Liver (tissue), 9 donors: ENCODE measurements around the gene INHBB. TPM values are rescaled to one million over a fixed set of nuclear protein-coding genes. Genes with fewer than 3 reads are reported as not detected.

Experiments
- DNase-seq: peaks from one replicate; pipeline ENCODE4 v3.0.0-alpha.2; 2017; ENCODE audit warnings: low spot score
- H3K27ac ChIP-seq, 2 donors: one replicate each; pipeline ENCODE4 v1.7.0; 2013; ENCODE audit warnings: inconsistent platforms in 2 of 2, low read length in 2 of 2, control low read depth in 1 of 2, low read depth in 1 of 2, mild to moderate bottlenecking in 1 of 2
- H3K27me3 ChIP-seq, 4 donors: one replicate each; pipeline versions ENCODE4 v1.6.1 to v1.7.0; 2013; ENCODE audit warnings: low read length in 3 of 4, inconsistent platforms in 1 of 4, mild to moderate bottlenecking in 1 of 4, moderate library complexity in 1 of 4; ENCODE audit not compliant: control insufficient read depth in 4 of 4, insufficient read depth in 4 of 4
- H3K36me3 ChIP-seq, 4 donors: one replicate each; pipeline versions ENCODE4 v1.6.1 to v1.7.0; 2013; ENCODE audit warnings: low read length in 3 of 4, mild to moderate bottlenecking in 3 of 4, low read depth in 1 of 4, moderate library complexity in 1 of 4; ENCODE audit not compliant: control insufficient read depth in 4 of 4, insufficient read depth in 3 of 4
- H3K4me1 ChIP-seq, 4 donors: one replicate each; pipeline versions ENCODE4 v1.6.1 to v1.7.0; 2013; ENCODE audit warnings: low read length in 3 of 4, mild to moderate bottlenecking in 3 of 4, moderate library complexity in 1 of 4; ENCODE audit not compliant: control insufficient read depth in 4 of 4, insufficient read depth in 4 of 4
- H3K4me3 ChIP-seq, 3 donors: one replicate each; pipeline versions ENCODE4 v1.6.1 to v1.7.0; 2013; ENCODE audit warnings: low read length in 3 of 3, control low read depth in 1 of 3, low read depth in 1 of 3, mild to moderate bottlenecking in 1 of 3
- H3K9ac ChIP-seq, 2 donors: one replicate each; pipeline ENCODE4 v1.7.0; 2013; ENCODE audit warnings: low read length in 2 of 2, mild to moderate bottlenecking in 2 of 2, moderate library complexity in 2 of 2, control low read depth in 1 of 2, low read depth in 1 of 2
- H3K9me3 ChIP-seq, 4 donors: one replicate each; pipeline versions ENCODE4 v1.6.1 to v1.7.0; 2013; ENCODE audit warnings: low read length in 3 of 4; ENCODE audit not compliant: control insufficient read depth in 4 of 4
- ATF3 ChIP-seq: IDR thresholded peaks from 2 replicates; pipeline ENCODE4 v1.6.1; 2016; ENCODE audit warnings: antibody characterized with exemption
- EGR1 ChIP-seq, 2 donors: IDR thresholded peaks; 2 replicates each; pipeline ENCODE4 v1.6.1; 2016 to 2018; ENCODE audit warnings: antibody characterized with exemption in 2 of 2, low read depth in 2 of 2
- FOXA1 ChIP-seq: IDR thresholded peaks from 2 replicates; pipeline ENCODE4 v1.6.1; 2016; ENCODE audit warnings: antibody characterized with exemption
- FOXA2 ChIP-seq: IDR thresholded peaks from 2 replicates; pipeline ENCODE4 v1.6.1; 2016; ENCODE audit warnings: antibody characterized with exemption
- GABPA ChIP-seq, 2 donors: IDR thresholded peaks in 1 of 2; conservative IDR thresholded peaks in 1 of 2; 2 replicates each; pipeline ENCODE4 v1.6.1; 2016; ENCODE audit warnings: antibody characterized with exemption in 2 of 2, mild to moderate bottlenecking in 1 of 2, moderate library complexity in 1 of 2
- HNF4A ChIP-seq, 2 donors: conservative IDR thresholded peaks; 2 replicates each; pipeline ENCODE4 v1.6.1; 2016; ENCODE audit warnings: antibody characterized with exemption in 2 of 2, mild to moderate bottlenecking in 2 of 2
- HNF4G ChIP-seq: IDR thresholded peaks from 2 replicates; pipeline ENCODE4 v1.6.1; 2016; ENCODE audit warnings: antibody characterized with exemption
- JUND ChIP-seq, 2 donors: IDR thresholded peaks; 2 replicates each; pipeline ENCODE4 v1.6.1; 2016; ENCODE audit warnings: antibody characterized with exemption in 2 of 2
- MAX ChIP-seq: IDR thresholded peaks from 2 replicates; pipeline ENCODE4 v1.6.1; 2016; ENCODE audit warnings: antibody characterized with exemption
- NR2F2 ChIP-seq: IDR thresholded peaks from 2 replicates; pipeline ENCODE4 v1.6.1; 2016; ENCODE audit warnings: antibody characterized with exemption
- RAD21 ChIP-seq, 2 donors: IDR thresholded peaks; 2 replicates each; pipeline ENCODE4 v1.6.1; 2016; ENCODE audit warnings: antibody characterized with exemption in 2 of 2, mild to moderate bottlenecking in 2 of 2
- RXRA ChIP-seq, 2 donors: IDR thresholded peaks; 2 replicates each; pipeline ENCODE4 v1.6.1; 2017 to 2018; ENCODE audit warnings: antibody characterized with exemption in 2 of 2, mild to moderate bottlenecking in 1 of 2
- YY1 ChIP-seq: IDR thresholded peaks from 2 replicates; pipeline ENCODE4 v1.6.1; 2016; ENCODE audit warnings: antibody characterized with exemption, mild to moderate bottlenecking
- WGBS: extraction: QIAGEN DNeasy Blood & Tissue Kit; methylation state at CpG from one replicate; pipeline ENCODE4 v1.1.7; 2013; 5-methylcytosine and 5-hydroxymethylcytosine counted together
- polyA plus RNA-seq, 2 donors: library from polyadenylated mRNA; stranded (reverse) in 1 of 2; unstranded in 1 of 2; fragments of 200-250 nt in 1 of 2; fragments of >200 nt in 1 of 2; fragmentation: Nextera tagmentation in 1 of 2; extraction: Ambion mirVana in 1 of 2; gene quantifications; one replicate each; pipeline versions ENCODE4 v1.2.1 to v1.2.3, GENCODE V29; 2013 to 2015
- total RNA-seq, 2 donors: library from RNA; depleted of rRNA; stranded (reverse); fragments of >200 nt; gene quantifications; one replicate each; pipeline ENCODE4 v1.2.3, GENCODE V29; 2014
- TF ChIP-seq, protein P1 (sequence below): IDR thresholded peaks from 2 replicates; pipeline ENCODE4 v1.6.1; 2016; ENCODE audit warnings: antibody characterized with exemption
- TF ChIP-seq, protein P2 (sequence below): IDR thresholded peaks from 2 replicates; pipeline ENCODE4 v1.6.1; 2016; ENCODE audit warnings: antibody characterized with exemption, mild to moderate bottlenecking
- TF ChIP-seq, protein P3 (sequence below): fragments of 150-350 bp; IDR thresholded peaks from 2 replicates; pipeline ENCODE4 v1.5.1; 2017; ENCODE audit warnings: improper control_type of control experiment, low read depth, low read length; ENCODE audit not compliant: missing input control
- donor health status: healthy.
- donor health status: healthy.
- donor health status: healthy.
- donor health status: healthy.
- donor health status: healthy.

INHBB gene
- total and polyA plus RNA-seq, 4 donors, result 0.36 to 7.4 (median 2.1) TPM

DNA sequence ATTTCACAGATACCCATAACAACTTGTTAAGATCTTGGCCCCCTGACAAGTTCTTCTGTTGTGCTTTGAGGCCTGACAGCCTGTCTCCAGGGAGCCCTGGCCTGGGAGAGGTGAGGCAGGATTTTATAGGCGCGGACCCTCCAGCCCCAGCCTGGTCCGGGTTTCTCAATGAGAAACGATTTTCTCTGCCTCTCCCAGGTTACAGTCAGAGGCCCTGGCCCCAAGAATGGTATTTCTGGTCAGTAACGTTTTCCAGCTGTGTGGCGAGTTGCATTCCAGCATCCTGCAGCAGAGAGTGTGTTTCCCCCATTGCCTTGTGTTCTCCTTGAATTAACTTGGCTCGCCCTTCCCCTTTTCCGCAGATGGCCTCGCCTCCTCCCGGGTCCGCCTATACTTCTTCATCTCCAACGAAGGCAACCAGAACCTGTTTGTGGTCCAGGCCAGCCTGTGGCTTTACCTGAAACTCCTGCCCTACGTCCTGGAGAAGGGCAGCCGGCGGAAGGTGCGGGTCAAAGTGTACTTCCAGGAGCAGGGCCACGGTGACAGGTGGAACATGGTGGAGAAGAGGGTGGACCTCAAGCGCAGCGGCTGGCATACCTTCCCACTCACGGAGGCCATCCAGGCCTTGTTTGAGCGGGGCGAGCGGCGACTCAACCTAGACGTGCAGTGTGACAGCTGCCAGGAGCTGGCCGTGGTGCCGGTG is 3.0 kb downstream of the INHBB start:
- TF ChIP-seq, protein P1, sequence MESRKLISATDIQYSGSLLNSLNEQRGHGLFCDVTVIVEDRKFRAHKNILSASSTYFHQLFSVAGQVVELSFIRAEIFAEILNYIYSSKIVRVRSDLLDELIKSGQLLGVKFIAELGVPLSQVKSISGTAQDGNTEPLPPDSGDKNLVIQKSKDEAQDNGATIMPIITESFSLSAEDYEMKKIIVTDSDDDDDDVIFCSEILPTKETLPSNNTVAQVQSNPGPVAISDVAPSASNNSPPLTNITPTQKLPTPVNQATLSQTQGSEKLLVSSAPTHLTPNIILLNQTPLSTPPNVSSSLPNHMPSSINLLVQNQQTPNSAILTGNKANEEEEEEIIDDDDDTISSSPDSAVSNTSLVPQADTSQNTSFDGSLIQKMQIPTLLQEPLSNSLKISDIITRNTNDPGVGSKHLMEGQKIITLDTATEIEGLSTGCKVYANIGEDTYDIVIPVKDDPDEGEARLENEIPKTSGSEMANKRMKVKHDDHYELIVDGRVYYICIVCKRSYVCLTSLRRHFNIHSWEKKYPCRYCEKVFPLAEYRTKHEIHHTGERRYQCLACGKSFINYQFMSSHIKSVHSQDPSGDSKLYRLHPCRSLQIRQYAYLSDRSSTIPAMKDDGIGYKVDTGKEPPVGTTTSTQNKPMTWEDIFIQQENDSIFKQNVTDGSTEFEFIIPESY, result no peak
- TF ChIP-seq, protein P2, sequence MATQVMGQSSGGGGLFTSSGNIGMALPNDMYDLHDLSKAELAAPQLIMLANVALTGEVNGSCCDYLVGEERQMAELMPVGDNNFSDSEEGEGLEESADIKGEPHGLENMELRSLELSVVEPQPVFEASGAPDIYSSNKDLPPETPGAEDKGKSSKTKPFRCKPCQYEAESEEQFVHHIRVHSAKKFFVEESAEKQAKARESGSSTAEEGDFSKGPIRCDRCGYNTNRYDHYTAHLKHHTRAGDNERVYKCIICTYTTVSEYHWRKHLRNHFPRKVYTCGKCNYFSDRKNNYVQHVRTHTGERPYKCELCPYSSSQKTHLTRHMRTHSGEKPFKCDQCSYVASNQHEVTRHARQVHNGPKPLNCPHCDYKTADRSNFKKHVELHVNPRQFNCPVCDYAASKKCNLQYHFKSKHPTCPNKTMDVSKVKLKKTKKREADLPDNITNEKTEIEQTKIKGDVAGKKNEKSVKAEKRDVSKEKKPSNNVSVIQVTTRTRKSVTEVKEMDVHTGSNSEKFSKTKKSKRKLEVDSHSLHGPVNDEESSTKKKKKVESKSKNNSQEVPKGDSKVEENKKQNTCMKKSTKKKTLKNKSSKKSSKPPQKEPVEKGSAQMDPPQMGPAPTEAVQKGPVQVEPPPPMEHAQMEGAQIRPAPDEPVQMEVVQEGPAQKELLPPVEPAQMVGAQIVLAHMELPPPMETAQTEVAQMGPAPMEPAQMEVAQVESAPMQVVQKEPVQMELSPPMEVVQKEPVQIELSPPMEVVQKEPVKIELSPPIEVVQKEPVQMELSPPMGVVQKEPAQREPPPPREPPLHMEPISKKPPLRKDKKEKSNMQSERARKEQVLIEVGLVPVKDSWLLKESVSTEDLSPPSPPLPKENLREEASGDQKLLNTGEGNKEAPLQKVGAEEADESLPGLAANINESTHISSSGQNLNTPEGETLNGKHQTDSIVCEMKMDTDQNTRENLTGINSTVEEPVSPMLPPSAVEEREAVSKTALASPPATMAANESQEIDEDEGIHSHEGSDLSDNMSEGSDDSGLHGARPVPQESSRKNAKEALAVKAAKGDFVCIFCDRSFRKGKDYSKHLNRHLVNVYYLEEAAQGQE, result no peak
- no peak for TF ChIP-seq EGR1 (IDR thresholded peaks at IDR 0.05; ENCODE audit: low read depth in 2 of 2)
- no peak for TF ChIP-seq YY1
- no peak for TF ChIP-seq RAD21 (IDR thresholded peaks at IDR 0.05)
- TF ChIP-seq HNF4G, result no peak

DNA sequence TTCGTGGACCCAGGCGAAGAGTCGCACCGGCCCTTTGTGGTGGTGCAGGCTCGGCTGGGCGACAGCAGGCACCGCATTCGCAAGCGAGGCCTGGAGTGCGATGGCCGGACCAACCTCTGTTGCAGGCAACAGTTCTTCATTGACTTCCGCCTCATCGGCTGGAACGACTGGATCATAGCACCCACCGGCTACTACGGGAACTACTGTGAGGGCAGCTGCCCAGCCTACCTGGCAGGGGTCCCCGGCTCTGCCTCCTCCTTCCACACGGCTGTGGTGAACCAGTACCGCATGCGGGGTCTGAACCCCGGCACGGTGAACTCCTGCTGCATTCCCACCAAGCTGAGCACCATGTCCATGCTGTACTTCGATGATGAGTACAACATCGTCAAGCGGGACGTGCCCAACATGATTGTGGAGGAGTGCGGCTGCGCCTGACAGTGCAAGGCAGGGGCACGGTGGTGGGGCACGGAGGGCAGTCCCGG is 3.5 kb downstream of the INHBB start:
- Histone ChIP-seq H3K27ac (no peak overlapping the region), H3K4me3 (no peak overlapping the region), H3K4me1 (peaks cover 3 to 32% (median 21%) of the 10 kb centered on the region in 4 donors), H3K9ac (no peak overlapping the region), H3K36me3 (peaks cover 0 to 13% (median 2%) of the 10 kb centered on the region in 4 donors), H3K9me3 (no peaks in the 10 kb centered on the region), H3K27me3 (no peaks in the 10 kb centered on the region)
- WGBS, result 94% methylated on average over 31 of the region's 31 CpGs
- DNase-seq, result no peak
- TF ChIP-seq NR2F2, result no peak
- TF ChIP-seq GABPA (IDR thresholded peaks at IDR 0.05 in 1 of 2, conservative IDR thresholded peaks at IDR 0.05 in 1 of 2), result no peak
- TF ChIP-seq, protein P1, result no peak
- TF ChIP-seq, protein P2, result no peak
- no peak for TF ChIP-seq RAD21 (IDR thresholded peaks at IDR 0.05)
- no peak for TF ChIP-seq FOXA2
- no peak for TF ChIP-seq HNF4G
- TF ChIP-seq FOXA1, result no peak
- TF ChIP-seq YY1, result no peak
- TF ChIP-seq RXRA (IDR thresholded peaks at IDR 0.05), result no peak
- no peak for TF ChIP-seq ATF3
- TF ChIP-seq, protein P3, sequence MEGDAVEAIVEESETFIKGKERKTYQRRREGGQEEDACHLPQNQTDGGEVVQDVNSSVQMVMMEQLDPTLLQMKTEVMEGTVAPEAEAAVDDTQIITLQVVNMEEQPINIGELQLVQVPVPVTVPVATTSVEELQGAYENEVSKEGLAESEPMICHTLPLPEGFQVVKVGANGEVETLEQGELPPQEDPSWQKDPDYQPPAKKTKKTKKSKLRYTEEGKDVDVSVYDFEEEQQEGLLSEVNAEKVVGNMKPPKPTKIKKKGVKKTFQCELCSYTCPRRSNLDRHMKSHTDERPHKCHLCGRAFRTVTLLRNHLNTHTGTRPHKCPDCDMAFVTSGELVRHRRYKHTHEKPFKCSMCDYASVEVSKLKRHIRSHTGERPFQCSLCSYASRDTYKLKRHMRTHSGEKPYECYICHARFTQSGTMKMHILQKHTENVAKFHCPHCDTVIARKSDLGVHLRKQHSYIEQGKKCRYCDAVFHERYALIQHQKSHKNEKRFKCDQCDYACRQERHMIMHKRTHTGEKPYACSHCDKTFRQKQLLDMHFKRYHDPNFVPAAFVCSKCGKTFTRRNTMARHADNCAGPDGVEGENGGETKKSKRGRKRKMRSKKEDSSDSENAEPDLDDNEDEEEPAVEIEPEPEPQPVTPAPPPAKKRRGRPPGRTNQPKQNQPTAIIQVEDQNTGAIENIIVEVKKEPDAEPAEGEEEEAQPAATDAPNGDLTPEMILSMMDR, result no peak
- TF ChIP-seq JUND (IDR thresholded peaks at IDR 0.05), result no peak
- no peak for TF ChIP-seq MAX
- TF ChIP-seq HNF4A (conservative IDR thresholded peaks at IDR 0.05), result no peak

More for the DNA sequence above, 3.0 kb downstream of the INHBB start:
- H3K9ac ChIP-seq, result peak overlapping the region in 1 of 2 donors; percentile 24
- no peaks in the 10 kb centered on the region for H3K27me3 ChIP-seq
- 72% methylated on average over 27 of the region's 27 CpGs for WGBS
- DNase-seq, result no peak
- H3K27ac ChIP-seq, result peak overlapping the region in 1 of 2 donors; percentile 63
- H3K4me1 ChIP-seq, result peaks cover 6 to 38% (median 24%) of the 10 kb centered on the region in 4 donors
- H3K4me3 ChIP-seq, result no peak overlapping the region
- H3K9me3 ChIP-seq, result no peaks in the 10 kb centered on the region
- peaks cover 0 to 13% (median 2%) of the 10 kb centered on the region in 4 donors for H3K36me3 ChIP-seq
